Inferior parietal cortex (tissue), 1 donor: ENCODE results near the gene ATF3.

Experiments used
- DNase-seq: peaks from one replicate; pipeline ENCODE4 v3.0.0-alpha.2; 2016; ENCODE audit errors: extremely low spot score

Gene ATF3

DNA sequence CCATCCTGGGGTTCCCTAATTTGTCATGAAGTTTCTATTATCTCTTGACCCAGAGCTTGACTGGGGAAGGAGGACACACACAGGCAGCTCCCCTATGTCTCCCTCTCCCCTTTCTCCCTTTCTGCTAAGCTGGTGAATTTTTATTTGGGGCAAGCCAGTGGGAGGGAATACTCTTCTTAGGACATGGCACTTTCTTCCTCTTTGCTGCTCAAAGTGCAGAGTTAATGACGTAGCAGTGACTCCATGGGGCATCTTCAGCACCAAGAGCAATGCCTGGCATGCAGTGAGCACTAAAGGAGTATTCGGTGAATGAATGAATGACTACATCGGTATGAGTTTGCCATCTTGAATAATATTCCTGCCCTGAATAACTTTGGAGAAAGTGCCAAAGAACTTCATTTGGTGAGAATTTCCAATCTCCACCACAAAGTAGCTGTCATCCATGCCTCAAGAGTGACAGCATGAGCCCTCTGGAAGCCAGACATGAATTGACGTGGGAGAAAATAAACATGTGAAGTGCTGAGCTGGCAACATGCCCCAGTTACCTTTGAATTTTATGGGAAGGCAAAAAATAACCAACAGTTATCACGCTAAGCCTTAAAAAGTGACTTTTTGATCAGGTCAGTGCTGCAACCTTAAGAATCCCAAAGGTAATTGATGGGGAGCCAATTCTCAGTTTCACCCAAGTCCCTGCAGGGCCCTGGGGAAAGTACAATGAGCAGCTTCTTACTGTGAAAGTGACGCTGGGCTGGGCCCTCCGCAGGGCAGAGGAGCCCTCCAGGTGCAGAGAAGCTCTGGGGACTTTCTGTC, 22.1 kb upstream of the ATF3 start:
- no peak for DNase-seq

DNA sequence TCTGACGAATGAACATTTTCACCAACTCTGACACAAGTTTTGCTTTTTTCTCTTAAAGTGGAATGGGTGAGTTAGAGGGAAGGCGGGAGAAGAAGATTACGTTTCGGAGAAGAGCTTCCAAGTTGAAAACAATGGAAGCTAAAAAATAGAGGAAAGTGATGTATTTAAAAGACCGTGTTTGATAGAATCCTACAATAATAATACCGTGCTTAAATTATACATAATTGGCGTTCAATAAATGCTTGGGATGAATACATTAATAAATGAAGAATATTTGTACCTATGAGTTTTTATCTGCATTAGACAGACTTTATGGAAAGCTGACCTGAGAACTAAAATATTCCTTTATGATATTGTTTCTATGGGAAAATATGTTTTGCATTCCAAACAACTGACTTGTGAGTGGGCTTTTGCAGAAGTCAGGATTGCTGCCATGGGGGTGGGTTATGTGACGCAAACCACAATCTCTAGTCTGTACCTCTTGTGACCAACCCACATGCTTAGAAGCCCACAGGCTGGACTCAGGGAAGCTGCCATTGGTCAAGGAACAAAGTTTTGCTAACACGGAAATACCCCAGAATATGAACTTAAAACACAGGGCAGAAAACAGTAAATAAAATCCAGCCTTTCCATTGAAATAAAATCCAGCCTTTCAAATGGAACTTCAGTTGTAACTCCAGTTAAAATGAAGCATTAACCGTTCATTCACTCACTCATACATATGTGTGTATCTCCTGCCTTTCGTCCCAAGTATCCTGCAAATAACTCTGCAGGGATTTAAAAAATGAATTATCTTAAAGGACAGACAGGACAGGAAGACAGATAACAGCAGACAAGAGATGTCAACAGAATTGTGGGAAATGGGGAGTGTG, 21.3 kb upstream of the ATF3 start:
- no peak for DNase-seq

DNA sequence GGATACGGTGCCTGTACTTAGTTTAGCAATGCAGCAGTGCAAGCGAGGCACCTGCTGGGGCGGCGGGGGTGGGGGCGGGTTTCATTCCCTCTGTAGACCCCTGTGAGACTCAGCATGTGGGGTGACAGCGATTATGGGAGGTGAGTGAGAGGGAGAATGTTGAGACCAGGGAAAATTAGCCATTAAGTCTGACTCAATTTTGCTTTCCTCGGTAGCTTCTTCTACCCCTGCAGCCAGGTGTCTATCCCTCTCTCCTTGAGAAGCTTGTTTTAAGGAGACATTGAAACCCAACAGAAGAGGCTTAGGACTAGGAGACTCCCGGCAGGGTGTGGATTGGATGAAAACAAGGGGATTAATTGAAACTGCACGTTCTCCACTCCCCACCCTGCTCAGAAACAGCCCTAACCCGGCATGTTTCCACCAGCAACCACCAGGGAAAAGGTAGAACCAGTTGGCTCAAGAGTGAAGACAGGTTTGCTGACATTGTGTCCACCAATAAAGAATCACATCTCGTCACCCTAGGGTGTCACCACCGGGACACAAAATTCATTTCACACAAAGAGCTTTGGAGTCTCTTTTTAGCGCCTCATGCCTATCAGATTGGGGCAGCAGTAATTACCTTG, 20.6 kb upstream of the ATF3 start:
- DNase-seq, result no peak

DNA sequence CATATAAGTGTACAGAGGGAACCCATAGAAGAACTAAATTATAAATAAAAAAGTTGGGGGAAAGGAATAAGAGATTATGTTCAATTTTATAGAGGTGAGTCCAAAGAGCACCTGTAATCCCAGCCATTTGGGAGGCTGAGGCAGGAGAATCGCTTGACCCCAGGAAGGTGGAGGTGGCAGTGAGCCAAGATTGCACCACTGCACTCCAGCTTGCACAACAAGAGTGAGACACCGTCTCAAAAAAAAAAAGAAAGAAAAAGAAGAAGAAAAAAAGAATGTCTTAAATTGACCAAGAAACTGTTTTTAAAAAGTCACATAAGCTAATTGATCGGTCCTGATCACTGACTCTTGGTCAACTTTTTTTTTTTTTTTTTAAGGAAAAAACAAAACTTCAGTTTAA, 19.1 kb upstream of the ATF3 start:
- no peak for DNase-seq

DNA sequence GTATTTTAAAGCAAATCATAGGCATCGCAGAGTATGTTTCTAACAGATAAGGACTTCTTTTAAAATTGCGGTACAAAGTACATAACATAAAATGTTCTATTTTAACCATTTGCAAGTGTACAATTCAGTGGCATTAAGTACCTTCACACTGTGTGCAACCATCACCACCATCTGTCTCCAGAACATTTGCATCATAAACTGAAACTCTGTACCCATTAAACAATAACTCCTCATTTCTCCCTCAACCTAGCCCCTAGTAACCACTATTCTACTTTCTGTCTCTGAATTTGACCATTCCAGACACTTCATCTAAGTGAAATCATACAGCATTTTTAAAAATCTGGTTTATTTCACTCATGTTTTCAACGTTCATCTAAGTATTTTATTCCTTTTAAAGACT, 16.6 kb upstream of the ATF3 start:
- DNase-seq, result no peak

- no peak for DNase-seq
These were observed 14.7 kb upstream of the ATF3 start for GRCh38 chr1:212593821-212594251.

DNA sequence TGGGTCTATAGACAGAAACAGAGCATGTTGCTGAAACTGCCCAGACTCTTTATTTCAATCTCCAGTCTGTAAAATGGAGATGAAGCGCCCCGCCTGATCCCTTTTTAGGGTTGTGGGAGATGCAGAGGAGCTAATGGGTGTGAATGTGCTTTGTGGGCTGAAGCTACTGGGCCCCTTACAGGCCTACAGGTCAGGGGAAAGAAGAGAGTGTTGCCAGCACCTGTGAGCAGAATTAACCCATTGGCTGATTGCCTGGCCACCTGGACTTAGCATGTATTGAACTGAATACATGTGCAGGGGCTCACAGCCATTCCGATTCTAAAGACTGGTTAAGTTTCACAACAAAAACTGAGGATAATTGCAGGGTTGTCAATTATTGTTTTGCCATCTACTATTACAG, 13.9 kb upstream of the ATF3 start:
- no peak for DNase-seq

- DNase-seq, result no peak
These were observed 13.3 kb upstream of the ATF3 start for GRCh38 chr1:212595229-212595628.

- DNase-seq, result peak; percentile 20
These were observed 12.5 kb upstream of the ATF3 start for GRCh38 chr1:212595787-212596714.

GRCh38 chr1:212596798-212597197, 11.8 kb upstream of the ATF3 start:
- no peak for DNase-seq

DNA sequence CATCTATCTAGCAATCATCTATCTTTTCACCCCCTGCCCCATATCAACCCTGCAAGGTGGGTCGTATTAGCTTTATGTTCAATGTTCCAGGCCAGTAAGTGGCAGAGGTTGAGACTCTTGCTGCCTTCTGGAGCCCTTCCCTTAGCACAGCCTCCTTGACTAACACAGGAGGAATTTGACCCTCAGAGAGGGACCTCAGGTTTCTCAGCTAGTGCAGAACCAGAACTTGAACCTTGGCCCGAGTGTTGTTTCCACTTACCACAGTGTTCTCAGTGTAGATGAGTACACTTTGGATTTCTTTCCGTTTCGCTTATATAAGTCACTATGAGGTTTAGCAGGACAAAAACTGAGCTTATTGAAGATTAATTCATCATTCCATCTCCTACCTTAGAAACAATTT, 11.1 kb upstream of the ATF3 start:
- DNase-seq, result no peak

DNA sequence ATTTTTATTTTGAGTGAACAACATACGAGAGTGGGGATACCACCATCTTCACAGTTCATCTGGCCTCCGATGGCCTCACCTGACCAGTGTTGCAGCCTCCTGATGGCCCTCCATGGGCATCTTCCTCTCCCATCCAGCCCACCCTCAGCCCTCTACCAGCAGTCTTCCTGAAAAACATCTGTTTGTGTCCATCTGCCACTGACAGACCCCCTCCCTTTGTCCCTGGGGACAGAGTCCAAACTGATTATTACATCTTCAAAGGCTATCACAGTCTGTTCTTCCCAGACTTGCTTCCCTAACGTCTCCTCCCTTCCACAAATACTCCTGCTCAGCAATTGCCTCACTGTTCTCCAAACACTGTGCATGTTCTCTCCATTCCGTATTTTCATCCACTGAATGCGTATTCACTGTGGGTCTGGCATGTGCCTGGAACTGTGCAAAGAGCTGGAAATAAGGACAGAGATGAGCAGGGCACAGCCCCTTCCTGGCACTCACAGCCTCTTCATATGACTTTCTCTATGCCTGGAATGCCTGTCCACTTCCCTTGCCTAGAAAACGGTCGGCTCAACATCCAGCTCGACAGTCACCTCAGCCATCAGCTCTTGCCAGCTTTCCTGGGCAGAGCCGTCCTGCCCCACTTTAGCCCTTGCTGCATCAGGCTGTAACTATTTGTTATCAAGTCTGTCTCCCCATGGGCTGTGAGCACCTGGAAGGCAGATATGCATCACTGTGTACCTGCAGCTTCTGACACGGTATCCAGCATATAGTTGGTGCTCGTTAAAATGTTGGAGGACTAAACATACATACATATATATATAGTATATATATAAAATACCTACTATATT, 8.3 kb upstream of the ATF3 start:
- no peak for DNase-seq

DNA sequence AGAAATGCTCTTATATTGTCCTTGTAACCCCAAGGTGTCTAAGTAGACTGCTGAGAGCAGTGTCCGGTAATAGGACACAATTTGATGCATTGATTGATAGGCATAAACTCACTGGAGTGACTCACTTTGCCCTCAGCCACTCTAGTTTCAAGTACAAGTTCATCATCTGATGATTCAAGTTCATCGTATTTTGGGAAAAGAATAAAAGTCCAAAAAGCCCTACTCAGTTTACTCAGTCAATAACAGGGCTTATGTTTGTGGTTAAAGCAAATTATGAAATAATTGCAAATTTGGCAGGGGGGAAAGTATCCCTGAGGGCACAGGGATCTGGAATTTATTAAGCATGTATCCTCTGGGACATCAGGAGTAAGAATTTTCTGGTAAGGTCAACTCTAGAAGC, 7.6 kb upstream of the ATF3 start:
- DNase-seq, result no peak

DNA sequence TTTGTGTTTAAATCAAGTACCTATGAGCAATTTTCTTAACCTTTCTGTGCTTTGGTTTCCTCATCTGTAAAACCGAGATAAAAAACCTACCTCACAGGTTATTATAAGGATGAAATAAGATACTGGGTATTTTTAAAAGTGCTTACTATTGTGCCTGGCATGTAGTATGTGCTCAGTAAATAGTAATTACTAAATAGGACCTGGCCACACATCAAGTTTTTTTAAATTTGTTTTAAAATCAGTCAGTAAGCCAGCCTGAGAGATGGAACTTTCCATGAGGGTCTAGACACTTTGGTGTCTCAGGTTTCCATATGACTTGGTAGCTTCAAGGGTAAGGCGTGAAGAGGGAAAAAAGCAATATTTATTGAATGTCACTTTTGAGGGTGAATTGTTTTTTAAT, 7.0 kb upstream of the ATF3 start:
- no peak for DNase-seq

DNA sequence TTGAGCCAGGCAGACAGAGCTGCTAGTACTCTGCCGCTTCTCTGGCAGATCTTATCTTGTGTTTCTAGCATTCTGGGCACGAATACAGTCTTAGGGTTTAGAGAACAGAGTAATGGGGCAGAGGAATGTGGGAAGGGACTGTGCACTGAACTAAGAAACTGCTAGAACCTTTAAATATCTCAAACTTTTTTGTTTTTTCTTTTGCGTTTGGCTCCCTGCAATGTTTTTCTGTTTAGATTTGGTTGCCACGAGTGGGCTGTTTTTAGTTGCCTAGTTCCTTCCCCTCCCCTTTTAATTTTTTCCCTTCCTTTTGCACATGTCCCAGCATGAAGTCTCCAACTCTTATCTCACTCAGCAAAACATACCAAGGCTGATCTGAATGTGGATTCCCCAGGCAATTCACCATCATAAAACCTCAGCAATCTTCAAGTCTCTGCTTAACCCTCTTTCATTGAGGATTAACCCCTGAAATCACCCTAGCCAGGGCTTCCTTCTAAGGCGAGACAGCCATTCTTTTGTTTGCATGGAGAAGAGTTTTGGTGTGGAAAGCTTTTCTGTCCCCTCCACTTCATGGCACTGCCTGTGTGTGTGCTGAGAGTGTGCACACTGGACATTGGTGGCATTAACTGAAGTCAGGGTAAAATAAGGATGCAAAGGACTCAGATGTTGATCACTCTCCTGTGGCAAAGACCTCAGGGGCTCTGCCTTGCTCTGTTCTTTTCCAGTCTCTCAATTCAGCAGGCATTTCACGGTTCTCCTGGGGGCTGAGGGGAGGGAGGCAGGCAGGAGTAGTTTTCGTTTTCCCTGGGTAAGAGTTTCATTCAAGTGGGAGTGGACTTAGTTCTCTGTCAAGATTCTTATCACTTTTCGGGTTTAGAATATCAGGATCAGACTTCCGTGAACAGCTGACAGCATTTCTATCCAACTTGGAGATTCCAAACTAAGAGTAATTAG, 2.8 kb upstream of the ATF3 start:
- peak; percentile 5 for DNase-seq

DNA sequence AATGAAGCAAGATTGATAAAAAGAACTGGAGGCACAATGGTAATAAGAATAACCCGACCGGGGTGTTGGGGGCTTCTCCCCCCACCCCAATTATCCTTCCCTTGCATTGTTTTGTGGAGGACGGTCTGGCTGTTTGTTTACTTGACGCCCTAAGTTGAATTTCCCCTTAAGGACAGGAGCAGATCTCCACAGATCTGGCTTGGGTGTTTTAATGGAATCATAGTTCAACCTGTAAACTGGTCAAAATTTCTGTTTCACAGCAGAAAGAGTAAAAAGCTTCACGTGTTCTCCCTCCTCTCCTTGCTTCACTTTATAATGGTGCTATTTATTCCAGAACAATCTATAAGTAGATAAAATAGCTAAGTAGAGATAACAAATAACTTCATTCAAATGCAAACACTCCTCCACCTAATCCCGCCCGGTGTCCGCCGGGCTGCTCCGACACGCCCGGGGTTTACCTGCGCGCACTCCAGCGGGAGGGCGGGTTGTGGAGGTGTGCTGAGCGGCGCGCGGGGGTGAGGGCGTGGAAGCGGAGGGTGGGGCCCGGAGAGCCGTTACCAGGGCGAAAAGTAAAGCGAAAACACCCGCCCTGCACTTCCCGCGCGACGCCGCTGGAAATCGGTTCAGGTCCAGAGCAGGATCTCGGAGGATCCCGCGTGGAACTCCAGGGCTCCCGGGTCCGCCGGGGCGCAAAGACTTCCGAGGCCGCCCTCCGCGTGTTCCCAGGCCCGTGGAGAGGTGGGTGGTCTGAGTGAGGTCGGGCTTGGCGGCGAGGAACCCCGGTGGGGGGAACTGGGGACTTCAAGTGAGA, 2.0 kb upstream of the ATF3 start:
- no peak for DNase-seq

DNA sequence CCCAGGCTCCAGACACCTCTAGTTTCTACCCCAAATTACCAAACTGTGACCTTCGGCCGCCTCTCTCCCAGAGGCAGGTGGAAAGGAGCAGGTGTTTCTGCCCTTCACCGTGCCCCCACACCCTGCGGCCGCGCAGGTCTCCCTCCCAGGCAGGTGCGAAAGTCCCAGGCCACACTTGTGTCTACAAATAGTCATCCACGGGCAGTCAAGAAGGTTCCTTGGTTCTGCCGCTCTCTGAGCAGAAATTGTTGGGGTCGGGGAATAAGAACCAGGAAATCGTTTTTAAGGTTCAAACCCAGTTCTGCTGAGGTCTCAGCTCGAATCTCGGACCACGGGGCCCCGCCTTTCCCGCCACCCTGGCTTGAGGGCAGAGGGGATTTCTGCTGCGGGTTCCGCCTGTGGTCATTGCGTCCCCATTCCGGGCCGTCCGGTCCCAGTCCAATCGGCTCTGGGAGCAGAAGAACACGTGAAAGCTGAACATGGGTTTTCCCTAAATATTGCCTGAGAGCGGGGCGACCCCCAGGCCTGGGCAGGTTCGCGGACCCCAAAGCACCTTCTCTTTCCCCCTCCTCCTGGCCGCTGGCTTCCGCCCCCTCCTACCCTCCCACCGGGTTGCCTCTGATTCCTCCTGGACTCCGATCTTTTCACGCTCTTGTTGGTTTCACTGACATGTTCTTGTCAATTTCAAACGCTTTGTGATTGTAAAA, 1.2 kb upstream of the ATF3 start:
- DNase-seq, result peak; percentile 8

DNA sequence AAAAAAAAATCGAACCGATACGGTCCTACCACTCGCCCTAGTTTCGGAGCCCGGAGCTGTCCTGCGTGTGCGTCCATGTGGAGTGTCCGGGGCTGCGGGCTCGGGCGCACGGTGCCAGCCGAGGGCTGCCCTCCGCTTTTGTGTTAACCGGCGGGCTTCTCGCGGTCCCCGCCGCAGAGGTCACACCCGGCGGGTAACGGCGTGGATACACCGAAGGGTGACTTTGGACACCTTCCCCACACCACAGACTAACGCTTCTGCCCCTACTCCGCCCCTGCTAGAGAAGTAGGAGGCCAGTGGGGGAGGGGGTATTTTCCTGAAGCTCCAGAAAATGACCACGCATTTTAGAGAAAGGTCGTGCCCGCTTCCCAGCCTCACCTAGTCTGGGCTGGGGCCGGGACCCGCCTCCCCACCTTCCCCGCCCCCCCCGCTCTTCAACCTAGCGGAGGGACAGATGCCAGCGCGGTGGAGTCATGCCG, 609 bp upstream of the ATF3 start:
- DNase-seq, result no peak
